Erythroblast (primary cell): ENCODE data around the gene FAM111B.
"Not testable (repeated sequence)": the region's sequence is repeated elsewhere in the genome, so short reads cannot be mapped to it uniquely, and the experiment has no call there.

Source experiments
- DNase-seq, 2 experiments: peaks; one replicate each; lab custom pipeline; 2025; lab: John Stamatoyannopoulos, UW
- GATA1 ChIP-seq: IDR thresholded peaks from 2 replicates; pipeline ENCODE4 v1.6.1; 2011; ENCODE audit warnings: low read depth, mild to moderate bottlenecking, control low read depth, low read length, moderate library complexity
- POLR2A ChIP-seq: IDR thresholded peaks from 2 replicates; pipeline ENCODE4 v1.6.1; 2011; ENCODE audit warnings: mild to moderate bottlenecking, low read length

Gene FAM111B

DNA sequence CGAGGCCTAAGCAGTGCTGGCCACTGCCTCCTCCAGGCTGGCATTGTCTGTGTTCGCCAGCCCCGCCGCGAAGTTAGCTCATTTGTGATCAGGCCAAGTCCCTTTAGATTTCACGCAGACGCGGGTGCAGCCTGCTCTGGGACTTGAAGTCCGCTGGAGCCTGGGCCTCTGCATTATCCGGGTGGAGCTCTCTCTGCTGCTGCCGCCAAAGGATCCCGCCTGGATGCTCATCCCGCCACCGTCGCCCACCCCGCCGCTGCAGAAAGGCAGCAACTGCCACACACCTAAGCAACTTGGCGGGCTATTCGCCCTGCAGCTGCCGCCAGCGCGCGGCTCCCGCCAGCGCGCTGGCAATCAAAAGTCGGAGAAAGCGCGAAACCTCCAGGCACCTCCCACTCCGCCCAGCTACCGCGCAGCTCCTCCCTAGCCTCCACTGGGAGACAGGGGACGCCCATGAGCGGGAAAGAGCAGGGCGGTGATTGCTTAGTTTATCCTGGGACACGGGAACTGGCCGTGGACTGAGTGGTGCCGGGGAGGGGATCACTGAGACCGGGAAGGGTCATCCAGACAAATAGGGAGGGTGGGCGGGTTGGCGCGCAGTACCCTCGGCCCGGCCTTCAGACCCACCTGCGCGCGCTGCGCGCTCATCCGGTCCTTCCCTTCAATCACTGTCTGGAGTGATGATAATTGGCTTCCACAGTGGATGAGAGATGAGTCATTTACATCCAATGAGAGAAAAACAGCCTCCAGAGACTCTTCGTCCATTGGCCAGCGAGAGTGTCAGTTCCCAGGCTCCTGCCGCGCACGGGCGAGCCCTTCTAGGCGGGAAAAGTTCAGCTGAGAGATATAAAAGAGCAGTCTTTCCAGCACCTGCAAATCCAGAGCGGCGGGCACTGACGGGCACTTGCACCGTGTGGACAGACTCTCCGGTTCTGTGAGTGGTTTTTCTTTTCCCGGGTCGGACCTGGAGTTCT, at the start of gene FAM111B:
Gene FAM111B, plus strand, starts transcription at position 875 of the 974 bp plus-strand sequence. CDS start 2,389 bp downstream, outside the sequence.
- DNase-seq, result peak; percentile 14
- TF ChIP-seq GATA1 (no peak), POLR2A (no peak)

GRCh38 chr11:59058120-59059033, 48.7 kb upstream of the FAM111B start:
- peak; percentile 81 to 86 for DNase-seq

GRCh38 chr11:59060096-59060495, 46.9 kb upstream of the FAM111B start:
- not testable (repeated sequence) for DNase-seq

GRCh38 chr11:59062602-59063529, 44.2 kb upstream of the FAM111B start:
- DNase-seq, result no peak

DNA sequence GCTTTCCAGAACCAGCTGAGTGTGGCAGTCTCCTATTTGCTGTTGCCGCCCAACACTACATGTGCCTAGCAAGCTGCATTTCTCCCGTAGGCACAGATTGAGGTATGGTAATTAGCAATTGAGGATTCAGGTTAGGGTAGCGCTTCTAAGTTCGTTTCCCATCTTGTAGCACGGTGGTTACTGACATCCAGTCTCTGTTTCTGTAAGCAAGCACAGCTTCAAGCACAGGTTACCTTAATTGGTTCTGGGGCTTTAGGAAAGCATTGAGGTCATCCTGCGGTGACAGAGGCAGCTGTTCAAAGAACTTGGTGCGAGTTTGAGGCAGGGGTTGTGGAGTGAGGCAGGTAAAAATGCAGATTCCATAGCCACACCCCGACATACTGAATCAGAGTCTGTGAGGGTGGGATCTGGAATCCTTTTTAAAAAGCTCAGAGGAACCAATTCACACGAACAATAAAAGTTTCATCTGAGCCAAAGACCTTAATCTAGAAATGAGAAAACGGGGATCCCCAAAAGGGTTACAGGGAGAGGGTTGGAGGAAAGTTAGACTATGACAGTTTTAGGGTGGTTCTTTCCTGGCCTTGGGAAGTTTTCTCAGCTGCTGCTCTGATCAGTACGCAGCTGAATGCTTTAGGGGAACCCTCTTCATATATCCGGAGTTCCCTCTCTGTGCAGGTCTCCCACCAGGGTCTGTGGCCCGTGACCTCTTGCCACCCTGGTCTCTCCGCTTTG, 42.9 kb upstream of the FAM111B start:
- not testable (repeated sequence) for DNase-seq

More at GRCh38 chr11:59062602-59063529, 44.2 kb upstream of the FAM111B start:
- no peak for TF ChIP-seq POLR2A
- TF ChIP-seq GATA1, result no peak

- TF ChIP-seq GATA1 (no peak), POLR2A (no peak)
- DNase-seq, result no peak
Observed at GRCh38 chr11:59069087-59069486, 38.0 kb upstream of the FAM111B start.

DNA sequence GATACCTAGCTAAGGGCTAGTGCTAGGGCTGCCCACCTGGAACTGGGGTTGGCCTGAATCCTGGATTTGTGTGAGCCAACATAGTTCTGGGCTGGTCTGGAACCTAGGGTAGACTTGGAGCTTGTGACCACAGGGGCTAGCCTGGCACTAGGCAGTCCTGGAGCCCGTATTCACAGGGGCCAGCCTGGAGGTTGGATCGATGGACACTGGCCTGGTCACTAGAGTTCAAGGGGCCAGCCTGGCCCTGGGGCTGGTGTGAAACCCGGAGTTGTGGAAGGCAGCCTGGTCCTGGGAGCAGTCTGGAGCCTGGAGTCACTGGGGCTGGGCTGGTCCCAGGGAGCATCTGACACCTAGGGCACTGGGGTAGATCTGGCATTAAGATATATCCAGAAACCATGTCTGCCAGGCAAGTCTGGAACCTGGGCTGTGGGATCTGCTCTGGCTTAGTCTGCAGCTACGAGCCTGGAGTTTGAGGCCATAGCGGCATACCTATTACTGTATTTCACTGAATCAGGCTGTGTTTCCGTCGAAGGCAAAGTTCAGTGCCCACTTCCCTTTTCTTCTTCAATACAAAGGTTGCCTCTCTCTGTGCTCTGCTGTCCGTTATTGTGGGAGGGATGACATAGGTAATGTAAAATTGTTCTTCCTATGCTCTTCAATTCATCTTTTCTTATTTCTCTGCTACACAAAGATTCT, 30.0 kb upstream of the FAM111B start:
- TF ChIP-seq GATA1, result no peak
- no peak for DNase-seq

DNA sequence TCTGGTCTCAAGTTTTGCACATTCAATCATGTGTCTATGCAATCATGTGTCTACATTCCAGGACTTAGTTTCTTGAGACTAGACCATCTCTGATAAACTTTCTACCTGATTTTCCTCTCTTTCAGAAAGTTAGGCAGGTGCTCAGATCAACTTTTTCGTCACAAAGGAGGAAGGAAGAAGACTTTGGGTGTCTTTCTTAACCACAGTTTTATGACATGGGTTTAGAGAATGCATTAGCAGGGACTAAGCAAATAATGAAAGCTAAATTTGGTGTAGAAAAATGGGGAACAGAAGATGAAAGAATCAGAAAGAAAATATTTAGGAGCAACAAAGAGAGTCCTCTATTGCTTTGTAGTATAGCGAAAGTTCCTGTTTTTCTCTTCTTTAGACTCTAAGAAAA, 28.6 kb upstream of the FAM111B start:
- TF ChIP-seq POLR2A (no peak), GATA1 (no peak)
- no peak for DNase-seq

DNA sequence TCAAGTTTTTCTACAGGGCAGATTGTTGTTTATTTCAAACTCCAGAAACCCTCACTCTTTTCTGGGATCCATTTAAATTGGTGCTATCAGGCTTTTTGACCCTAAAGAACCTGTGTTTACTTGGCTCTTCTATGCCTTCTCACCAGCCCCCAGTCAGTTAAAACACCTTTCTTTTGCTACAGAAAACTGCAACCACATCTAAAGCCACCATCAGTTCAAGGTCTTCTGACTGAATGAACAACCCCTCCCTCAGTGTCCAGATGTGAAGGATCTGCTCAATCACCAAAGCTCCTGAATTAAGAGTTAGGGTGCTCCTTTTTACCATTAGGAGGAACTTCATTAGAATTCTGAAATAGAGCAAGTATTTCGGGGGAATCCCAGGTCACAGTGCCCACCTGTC, 28.0 kb upstream of the FAM111B start:
- TF ChIP-seq GATA1 (no peak), POLR2A (no peak)
- no peak for DNase-seq

DNA sequence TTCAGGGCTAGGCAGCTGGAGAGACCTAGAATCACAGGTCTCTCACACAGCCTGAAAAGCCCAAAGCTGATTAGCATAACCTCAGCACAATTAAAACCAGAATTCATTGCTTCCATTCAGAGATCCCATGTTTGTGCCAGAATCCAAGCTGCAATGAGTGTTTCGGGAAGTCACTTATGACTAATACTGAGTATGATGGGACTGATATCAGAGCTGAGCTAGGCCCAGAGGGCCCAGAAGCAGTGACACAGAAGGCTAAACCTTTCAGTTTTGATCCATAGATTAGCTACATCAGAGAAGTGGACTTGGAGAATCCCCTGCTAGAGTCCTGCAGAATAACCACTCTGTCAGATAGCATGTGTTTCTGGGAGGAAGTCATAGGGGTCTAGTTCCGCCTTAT, 26.6 kb upstream of the FAM111B start:
- DNase-seq, result not testable (repeated sequence)

- DNase-seq, result not testable (repeated sequence)
Observed at GRCh38 chr11:59081430-59082020, 25.5 kb upstream of the FAM111B start.

DNA sequence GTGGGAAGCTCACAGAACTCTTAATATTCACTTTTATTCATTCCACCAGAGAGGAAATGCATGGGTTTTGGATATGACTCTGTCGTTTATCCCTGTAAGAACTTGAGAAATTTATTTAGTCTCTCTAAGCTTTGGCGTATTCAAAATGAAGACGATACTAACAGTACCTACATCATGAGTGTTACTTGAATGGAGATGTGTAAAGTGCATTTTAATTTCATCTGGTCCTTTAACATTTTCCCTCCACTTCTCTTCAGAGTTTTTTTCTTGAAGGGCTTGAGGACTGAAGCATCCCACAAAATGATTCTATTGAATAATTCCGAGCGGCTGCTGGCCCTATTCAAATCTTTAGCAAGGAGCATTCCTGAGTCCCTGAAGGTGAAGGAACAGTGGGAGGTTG, 21.0 kb upstream of the FAM111B start, which contains the start of gene GLYATL1B:
Gene GLYATL1B, plus strand, starts transcription at position 301 of the 400 bp plus-strand sequence. Its CDS starts 0 bp downstream, at position 301.
- not testable (repeated sequence) for DNase-seq
